Gastrocnemius medialis (tissue), 4 donors: ENCODE results near the gene BTBD16.

Experiments used
- POLR2A ChIP-seq, 2 donors: fragments of 450-650 bp; IDR thresholded peaks; one replicate each; pipeline ENCODE4 v1.6.1; 2017; ENCODE audit warnings: antibody characterized with exemption in 2 of 2, mild to moderate bottlenecking in 2 of 2, moderate library complexity in 2 of 2
- TF ChIP-seq, protein P1 (sequence below), 5 experiments: fragments of 450-650 bp in 3 of 5; fragments of 200-600 bp in 2 of 5; sonication (generic) in 2 of 5; IDR thresholded peaks in 4 of 5; conservative IDR thresholded peaks in 1 of 5; 1 replicate in 4 of 5; 2 replicates in 1 of 5; pipeline ENCODE4 v1.5.1; 2016 to 2019; ENCODE audit warnings: antibody characterized with exemption in 5 of 5, mild to moderate bottlenecking in 3 of 5, moderate library complexity in 3 of 5

DNA sequence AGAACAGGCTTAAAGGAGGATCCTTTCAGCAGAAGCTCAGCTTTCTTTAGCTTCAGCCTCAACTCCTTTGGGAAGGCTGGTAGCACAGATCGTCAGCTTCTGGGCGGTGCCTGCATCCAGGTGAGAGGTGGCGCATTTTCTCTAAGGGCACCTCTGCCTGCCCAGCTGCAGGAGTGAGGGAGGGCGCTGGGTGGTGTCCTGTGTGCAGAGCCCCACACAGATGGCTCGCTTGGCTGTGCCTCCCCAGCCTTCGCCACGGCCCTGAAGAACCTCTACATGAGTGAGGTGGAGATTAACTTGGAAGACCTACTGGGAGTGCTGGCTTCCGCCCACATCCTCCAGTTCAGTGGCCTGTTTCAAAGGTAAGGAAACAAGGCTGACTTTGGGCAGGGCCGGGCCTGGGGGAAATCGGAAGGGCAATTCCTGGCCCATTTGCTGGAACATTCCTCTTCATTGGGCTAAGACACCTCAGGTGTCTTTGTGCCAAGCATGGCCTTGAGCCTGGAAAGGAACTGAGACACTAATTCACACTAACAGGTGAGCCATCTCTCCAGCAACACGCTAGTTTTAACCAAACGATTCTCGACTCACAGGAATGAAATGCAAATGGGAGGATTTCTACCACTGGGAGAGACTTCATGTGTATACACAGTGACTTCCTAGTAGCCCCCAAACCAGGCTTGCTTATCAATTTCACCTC, 19.9 kb downstream of the BTBD16 start:
- TF ChIP-seq, protein P1, sequence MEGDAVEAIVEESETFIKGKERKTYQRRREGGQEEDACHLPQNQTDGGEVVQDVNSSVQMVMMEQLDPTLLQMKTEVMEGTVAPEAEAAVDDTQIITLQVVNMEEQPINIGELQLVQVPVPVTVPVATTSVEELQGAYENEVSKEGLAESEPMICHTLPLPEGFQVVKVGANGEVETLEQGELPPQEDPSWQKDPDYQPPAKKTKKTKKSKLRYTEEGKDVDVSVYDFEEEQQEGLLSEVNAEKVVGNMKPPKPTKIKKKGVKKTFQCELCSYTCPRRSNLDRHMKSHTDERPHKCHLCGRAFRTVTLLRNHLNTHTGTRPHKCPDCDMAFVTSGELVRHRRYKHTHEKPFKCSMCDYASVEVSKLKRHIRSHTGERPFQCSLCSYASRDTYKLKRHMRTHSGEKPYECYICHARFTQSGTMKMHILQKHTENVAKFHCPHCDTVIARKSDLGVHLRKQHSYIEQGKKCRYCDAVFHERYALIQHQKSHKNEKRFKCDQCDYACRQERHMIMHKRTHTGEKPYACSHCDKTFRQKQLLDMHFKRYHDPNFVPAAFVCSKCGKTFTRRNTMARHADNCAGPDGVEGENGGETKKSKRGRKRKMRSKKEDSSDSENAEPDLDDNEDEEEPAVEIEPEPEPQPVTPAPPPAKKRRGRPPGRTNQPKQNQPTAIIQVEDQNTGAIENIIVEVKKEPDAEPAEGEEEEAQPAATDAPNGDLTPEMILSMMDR (IDR thresholded peaks at IDR 0.05 in 4 of 5, conservative IDR thresholded peaks at IDR 0.05 in 1 of 5), result no peak
- TF ChIP-seq POLR2A (IDR thresholded peaks at IDR 0.05), result no peak
